OCI-M1 (cell line): ENCODE data around the gene ANO9.

ENCODE experiments used
- DNase-seq: peaks from one replicate; lab custom pipeline; 2025; lab: John Stamatoyannopoulos, UW

ANO9 gene, protein sequence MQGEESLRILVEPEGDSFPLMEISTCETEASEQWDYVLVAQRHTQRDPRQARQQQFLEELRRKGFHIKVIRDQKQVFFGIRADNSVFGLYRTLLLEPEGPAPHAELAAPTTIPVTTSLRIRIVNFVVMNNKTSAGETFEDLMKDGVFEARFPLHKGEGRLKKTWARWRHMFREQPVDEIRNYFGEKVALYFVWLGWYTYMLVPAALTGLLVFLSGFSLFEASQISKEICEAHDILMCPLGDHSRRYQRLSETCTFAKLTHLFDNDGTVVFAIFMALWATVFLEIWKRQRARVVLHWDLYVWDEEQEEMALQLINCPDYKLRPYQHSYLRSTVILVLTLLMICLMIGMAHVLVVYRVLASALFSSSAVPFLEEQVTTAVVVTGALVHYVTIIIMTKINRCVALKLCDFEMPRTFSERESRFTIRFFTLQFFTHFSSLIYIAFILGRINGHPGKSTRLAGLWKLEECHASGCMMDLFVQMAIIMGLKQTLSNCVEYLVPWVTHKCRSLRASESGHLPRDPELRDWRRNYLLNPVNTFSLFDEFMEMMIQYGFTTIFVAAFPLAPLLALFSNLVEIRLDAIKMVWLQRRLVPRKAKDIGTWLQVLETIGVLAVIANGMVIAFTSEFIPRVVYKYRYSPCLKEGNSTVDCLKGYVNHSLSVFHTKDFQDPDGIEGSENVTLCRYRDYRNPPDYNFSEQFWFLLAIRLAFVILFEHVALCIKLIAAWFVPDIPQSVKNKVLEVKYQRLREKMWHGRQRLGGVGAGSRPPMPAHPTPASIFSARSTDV

DNA sequence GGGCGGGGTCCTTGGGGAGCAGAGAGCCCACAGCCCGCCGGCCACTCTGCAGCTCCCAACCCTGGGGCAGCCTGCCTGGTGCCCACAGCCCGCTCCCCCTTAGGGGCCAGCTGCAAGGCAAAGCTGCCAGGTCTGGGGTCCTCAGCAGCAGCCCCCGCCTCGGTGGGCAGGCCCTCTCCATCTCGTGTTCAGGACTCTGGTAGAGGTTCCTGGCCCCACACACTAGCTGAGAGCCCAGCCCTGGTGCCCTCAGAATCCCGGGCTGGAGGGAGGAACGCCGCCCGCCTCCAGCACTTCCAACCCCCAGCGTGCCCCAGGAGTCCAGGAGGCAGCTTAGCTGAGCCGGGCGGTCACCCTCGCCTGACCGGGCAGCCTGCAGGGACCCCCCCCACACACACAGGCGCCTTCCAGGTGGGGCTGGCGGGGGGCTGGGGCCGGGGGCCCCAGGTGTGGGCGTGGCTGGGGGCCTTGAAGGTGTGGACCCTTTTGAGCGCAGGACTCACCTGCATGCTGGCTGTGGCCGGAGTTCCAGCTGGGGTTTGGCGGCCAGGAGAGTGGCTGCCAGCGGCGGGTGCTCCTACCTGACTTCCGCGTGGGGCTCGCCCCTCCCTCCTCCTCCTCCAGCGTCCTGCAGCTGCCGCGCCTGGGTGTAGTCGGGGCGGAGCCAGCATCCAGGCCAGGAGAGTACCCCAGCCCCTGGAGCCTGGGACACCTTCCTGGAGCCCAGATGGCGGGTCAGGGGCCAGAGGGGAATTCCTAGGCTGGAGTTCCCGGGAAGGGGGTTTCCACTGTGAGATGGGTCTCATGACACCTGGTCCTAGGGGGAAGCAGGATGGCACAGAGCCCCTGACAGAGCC, at the start of gene ANO9:
Gene ANO9 (minus strand): TSS at position 594 of the 857 bp plus-strand sequence. CDS start 85 bp downstream, at position 509.
- no peak for DNase-seq

DNA sequence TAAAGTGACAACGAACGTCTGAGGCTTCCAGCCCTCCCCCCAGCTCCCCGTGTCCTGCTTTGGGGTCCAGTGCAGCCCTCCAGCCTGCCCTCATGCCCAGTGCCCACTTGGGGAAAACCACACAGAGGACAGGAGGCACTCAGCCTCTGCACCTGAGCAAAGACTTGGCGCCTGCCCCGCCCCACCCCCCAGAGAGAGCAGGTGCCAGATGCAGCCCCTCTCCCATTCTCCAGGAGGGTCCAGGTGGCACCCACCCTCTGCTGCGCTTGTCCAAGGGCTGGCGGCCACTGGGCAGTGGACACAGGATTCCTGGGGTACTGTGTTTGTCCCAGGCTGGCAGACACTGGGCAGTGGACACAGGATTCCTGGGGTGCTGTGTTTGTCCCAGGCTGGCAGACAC, 49.5 kb upstream of the ANO9 start:
- DNase-seq, result no peak

- DNase-seq, result no peak
These were observed 49.1 kb upstream of the ANO9 start for GRCh38 chr11:490930-491260.

DNA sequence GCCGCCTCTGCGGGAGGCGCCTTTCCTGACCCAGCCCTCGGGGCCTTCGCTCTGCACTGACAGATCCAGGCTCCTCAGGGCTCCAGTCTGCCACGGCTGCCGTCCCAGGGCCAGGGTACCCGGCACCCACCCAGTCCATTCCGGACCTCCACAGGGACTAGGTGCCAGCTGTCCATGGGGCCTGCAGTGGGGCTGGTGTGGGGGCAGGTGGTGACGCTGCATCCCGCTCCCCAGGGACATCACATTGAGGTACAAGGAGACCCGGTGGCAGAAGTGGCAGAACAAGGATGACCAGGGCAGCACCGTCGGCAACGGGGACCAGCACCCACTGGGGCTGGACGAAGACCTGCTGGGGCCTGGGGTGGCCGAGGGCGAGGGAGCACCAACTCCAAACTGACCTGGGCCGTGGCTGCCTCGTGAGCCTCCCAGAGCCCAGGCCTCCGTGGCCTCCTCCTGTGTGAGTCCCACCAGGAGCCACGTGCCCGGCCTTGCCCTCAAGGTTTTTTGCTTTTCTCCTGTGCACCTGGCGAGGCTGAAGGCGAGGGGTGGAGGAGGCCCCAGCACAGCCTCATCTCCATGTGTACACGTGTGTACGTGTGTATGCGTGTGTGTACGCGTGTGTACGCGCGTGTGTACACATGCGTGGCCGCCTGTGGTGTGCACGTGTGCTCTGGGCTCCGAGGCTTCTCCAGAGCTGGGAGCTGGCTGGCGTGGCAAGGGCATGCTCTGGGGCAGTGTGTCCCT, 48.5 kb upstream of the ANO9 start:
- DNase-seq, result no peak

- no peak for DNase-seq
These were observed 47.9 kb upstream of the ANO9 start for GRCh38 chr11:489610-490185.

GRCh38 chr11:488992-489391, 47.2 kb upstream of the ANO9 start:
- DNase-seq, result no peak

GRCh38 chr11:488579-488978, 46.8 kb upstream of the ANO9 start:
- no peak for DNase-seq

DNA sequence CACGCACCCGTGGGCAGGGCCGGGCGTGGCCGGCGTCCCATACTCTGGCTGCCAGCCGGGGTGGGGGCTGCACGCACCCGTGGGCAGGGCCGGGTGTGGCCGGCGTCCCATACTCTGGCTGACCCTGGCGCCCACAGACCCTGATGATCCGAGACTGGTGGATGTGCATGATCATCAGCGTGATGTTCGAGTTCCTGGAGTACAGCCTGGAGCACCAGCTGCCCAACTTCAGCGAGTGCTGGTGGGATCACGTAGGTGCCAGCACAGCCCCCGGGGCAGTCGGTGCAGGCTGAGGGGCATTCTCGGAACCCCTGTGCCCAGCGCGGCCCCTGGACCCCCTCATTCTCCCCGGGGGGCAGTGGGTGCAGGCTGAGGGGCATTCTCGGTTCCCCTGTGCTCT, 46.3 kb upstream of the ANO9 start:
- no peak for DNase-seq

DNA sequence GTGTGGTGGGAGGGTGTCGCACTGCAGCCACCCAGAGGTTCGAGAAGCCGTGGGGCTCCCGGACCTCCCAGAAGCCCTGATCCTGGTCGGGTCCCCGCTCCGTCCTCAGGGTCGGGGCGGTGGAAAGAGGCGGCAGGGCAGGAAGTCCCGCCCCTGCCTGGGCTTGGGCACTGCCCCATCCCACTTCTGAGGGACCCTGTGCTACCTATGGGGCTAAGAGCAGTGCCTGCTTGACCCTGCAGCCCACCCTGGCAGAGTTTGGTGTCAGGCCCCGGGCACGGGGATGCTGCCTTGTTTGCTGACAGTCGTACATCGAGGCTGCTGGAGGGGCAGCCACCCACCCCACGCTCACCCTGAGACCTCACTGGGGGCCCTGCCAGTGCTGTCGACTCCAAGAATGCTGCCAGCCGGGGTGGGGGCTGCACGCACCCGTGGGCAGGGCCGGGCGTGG, 45.8 kb upstream of the ANO9 start:
- no peak for DNase-seq

DNA sequence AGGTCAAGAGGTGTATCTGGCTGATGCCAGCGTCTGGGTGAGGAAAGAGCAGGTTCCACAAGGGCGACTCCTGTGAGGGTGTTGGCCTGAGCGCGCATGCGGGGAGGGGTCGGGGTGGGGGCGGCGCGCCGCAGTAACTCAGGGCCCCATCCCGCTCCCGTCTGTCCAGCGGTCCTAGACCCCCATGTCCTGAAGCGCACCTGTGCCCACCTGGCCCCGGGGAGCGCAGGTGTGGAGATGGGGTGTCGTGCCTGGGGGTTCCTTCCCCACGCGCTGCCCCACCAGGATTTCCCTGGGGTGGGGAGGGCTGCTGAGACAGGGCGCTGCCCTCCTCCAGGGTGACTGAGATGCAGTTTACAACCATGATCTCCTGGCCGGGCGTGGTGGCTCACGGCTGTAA, 44.4 kb upstream of the ANO9 start:
- no peak for DNase-seq

DNA sequence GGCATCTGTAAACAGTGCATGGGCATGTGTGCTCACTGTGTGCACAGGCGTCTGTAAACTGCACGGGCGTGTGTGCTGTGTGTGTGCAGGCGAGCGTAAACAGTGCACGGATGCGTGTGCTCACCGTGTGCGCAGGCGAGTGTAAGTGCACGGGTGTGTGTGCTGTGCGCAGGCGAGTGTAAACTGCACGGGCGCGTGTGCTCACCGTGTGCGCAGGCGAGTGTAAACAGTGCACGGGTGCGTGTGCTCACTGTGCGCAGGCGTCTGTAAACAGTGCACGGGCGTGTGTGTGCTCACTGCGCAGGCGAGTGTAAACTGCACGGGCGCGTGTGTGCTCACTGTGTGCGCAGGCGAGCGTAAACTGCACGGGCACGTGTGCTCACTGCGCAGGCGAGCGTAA, 42.8 kb upstream of the ANO9 start:
- DNase-seq, result no peak

- no peak for DNase-seq
These were observed 37.5 kb upstream of the ANO9 start for GRCh38 chr11:479311-479710.

DNA sequence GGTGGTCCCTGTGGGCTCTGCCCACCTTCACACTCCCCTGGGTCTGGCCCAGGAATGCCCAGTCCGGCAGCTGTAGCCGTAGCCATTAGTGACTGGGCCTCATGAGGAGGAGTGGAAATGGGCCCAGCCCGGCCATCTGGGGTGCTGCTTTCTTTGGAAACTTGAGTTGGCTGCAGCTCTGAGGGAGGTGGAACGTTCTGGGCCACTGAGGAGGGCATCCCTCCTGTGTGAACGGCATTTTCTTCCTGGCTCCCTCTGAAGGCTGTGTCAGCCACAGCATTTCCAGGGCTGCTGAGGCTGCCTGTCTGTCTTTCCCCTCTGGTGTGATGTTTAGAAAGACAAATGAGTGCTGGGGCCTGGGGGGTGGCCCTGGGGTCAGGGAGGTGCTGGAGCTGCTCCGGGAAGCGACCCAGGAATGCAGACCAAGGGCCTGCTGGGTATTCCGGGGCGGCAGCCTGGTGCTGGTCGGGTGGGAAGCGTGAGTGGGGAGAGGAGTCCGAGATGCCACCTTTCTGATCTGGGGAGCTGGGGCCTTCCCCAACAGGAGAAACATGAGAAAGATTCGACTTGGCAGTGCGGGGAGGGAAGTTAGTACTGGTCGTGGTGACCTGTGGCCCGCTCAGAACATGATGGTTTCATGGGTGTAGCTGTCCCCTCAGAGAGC, 35.4 kb upstream of the ANO9 start:
- no peak for DNase-seq

- no peak for DNase-seq
These were observed 34.6 kb upstream of the ANO9 start for GRCh38 chr11:476416-476815.

DNA sequence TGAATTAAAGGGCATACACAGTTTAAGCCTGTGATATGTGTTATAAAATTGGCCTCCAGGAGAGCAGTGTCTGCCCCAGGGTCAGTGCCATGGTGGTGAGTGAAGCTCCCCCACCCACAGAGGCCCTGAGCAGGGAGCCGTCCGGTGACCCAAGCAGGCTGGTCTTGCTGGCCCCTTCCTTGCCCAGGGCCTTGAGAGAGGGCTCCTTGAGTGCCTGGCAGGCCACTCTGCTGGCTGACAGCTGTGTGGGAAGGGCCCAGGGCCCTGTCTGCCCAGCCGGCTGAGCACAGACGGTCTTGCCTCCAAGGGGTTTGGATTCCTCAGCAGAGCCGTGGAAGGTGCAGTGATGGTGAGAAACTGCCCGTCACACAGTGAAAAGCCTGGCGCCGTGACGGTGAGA, 34.1 kb upstream of the ANO9 start:
- no peak for DNase-seq

GRCh38 chr11:474914-475506, 33.2 kb upstream of the ANO9 start:
- DNase-seq, result no peak

- no peak for DNase-seq
These were observed 32.4 kb upstream of the ANO9 start for GRCh38 chr11:473962-474785.

- DNase-seq, result no peak
These were observed 31.6 kb upstream of the ANO9 start for GRCh38 chr11:473415-473814.

GRCh38 chr11:472816-473215, 31.0 kb upstream of the ANO9 start:
- DNase-seq, result no peak

DNA sequence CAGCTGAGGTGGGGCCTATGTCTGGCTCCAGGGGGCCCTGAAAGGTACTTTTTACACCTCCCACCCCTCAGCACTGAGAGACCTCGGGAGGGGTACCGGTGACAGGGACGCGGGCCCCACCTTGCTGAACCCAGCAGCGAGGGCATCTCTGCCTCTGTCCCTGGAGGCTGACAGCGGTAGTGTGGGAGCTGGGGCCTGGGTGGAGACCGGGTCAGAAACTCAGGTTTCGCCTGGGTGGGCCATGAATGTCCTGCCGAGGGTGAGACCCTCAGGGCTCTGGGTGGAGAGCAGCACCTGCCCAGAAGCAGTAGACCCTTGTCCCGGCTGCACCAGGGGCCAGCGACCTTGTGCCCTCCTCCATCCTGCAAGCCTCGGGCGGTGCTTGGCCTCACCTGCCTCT, 30.5 kb upstream of the ANO9 start:
- DNase-seq, result no peak
